ENCODE results near the gene RCE1.

Gene RCE1

DNA sequence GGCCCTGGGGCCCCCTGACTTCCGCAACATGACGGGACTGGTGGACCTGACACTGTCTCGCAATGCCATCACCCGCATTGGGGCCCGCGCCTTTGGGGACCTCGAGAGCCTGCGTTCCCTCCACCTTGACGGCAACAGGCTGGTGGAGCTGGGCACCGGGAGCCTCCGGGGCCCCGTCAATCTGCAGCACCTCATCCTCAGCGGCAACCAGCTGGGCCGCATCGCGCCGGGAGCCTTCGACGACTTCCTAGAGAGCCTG lies 14.6 kb downstream of the RCE1 start:
- DNase-seq, result no peak

DNA sequence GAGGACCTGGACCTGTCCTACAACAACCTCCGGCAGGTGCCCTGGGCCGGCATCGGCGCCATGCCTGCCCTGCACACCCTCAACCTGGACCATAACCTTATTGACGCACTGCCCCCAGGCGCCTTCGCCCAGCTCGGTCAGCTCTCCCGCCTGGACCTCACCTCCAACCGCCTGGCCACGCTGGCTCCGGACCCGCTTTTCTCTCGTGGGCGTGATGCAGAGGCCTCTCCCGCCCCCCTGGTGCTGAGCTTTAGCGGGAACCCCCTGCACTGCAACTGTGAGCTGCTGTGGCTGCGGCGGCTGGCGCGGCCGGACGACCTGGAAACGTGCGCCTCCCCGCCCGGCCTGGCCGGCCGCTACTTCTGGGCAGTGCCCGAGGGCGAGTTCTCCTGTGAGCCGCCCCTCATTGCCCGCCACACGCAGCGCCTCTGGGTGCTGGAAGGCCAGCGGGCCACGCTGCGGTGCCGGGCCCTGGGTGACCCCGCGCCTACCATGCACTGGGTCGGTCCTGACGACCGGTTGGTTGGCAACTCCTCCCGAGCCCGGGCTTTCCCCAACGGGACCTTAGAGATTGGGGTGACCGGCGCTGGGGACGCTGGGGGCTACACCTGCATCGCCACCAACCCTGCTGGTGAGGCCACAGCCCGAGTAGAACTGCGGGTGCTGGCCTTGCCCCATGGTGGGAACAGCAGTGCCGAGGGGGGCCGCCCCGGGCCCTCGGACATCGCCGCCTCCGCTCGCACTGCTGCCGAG lies 15.1 kb downstream of the RCE1 start:
- DNase-seq, result no peak

DNA sequence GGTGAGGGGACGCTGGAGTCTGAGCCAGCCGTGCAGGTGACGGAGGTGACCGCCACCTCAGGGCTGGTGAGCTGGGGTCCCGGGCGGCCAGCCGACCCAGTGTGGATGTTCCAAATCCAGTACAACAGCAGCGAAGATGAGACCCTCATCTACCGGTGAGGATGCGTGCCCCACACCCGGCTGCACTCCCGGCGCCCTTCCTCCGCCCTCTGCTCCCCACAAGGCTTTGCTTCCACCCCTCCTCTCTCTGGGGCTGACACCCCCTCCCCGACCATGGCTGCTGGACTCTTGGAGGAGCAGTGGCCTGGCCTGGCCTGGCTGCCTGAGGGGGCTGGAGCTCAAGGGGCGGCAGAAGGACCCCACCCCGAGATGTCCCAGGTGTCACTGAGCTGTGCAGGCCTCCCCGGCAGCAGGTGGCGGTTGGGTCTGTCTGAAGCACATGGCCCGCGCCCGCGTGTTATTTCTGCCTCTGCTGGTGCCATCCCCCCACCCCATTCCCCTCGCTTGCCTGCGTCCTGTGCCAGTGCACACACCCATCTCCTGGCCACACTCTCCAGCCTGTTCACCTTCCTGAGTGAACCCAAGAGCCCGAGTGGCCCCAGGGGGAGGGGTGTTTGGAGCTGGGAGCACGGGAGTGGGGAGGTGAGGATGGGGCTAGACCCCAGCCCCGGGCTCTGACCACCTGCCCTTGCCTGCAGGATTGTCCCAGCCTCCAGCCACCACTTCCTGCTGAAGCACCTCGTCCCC lies 15.9 kb downstream of the RCE1 start:
- no peak for DNase-seq

DNA sequence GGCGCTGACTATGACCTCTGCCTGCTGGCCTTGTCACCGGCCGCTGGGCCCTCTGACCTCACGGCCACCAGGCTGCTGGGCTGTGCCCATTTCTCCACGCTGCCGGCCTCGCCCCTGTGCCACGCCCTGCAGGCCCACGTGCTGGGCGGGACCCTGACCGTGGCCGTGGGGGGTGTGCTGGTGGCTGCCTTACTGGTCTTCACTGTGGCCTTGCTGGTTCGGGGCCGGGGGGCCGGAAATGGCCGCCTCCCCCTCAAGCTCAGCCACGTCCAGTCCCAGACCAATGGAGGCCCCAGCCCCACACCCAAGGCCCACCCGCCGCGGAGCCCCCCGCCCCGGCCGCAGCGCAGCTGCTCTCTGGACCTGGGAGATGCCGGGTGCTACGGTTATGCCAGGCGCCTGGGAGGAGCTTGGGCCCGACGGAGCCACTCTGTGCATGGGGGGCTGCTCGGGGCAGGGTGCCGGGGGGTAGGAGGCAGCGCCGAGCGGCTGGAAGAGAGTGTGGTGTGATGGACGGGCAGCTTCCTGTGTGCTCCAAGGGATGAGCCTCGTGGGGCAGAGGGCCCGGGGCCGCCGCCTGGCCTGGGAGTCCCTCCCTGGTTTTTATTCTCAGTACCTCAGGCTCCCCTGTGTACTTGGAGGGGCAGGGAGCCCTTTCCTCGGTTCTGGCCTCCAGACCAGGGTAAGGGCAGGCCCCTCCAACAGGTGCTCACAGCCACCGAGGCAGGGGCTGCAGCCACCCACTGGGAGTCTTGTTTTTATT lies 16.6 kb downstream of the RCE1 start:
- DNase-seq, result no peak

DNA sequence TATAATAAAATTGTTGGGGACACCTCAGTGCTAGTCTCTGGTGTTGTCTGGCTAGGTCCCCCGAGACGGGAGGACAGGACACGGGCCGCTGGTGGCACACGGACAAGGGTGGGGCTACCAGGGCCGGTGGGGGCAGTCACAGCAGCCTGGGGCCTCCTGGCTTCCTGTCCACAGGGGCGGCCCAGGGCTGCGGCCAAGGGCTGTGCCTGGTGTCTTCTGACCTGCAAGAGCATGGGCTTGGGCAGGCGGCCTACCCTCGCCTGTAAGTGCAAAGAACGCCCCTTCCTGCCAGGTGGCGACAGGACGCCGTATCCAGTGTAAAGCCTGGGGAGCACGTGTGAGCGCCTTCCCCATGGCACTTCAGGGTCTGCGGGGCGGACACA lies 17.2 kb downstream of the RCE1 start:
- no peak for DNase-seq

DNA sequence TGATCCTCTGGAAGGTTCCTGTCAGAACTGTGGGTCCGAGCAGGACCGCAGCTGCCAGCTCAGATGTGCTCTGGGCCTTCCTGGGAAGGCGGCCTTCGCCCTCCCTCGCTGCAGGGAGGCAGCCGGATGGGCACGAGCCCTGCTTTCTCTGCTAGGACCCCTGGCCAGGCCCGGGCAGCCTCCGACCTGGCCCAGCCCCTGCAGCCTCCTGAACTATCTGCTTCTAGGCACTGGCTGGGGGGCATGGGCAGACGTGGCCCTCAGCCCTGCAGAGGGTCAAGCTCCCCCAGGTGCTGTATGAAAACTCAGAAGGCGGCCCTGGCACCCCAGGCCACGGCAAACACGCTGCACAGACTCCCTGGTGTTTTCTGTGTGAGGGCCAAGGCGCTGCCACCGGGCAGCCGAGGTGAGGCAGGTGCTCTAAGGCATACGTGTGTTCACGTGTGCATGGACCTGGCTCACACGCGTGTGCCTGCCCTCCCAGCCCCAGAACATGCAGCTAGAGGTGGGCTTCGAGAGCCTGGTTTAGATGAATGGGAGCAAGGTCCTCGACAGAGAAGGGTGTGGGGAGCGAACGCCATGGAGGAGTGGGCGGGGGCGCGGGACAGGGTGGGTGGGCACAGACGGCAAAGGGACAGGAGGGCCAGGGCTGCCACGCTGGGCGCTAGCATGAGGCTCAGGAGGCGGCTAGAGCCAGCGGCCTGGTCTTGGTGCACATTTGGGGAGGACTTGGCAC lies 18.0 kb downstream of the RCE1 start:
- no peak for DNase-seq

DNA sequence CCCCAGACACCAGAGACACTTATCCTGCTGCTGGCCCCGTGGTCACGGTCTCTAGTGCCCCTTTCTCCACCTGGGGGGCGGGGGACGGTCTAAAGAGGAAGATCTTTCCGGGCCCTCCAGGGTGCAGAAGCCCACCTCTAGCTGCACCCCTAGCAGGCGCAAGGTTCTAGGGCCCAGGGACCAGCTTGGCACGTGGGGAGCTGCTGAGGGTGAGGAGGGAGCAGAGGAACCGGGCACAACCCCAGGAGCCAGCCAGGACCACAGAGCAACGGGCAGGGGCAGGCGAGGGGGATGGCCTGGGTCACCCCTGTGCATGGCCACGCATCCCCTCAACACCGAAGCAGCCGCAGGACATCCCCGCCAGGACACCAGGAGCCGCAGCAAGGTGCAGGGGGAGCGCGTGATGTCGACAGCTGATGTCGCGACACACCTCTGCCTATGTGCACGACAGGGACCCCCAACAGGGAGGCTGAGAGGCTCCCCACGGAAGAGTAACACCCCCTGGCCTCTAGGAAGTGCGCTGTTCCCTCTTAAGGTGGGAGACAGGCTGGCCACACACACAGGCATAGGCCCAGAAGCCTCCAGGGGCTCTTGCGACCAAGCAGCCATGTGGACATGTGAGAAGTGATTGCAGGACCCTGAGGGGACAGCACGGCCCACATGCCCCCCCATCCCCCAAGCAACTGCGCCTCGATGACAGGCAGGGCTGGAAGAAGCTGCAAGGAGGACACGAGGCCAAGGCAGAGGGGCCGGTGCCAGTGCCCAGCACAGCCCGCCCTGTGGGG lies 18.7 kb downstream of the RCE1 start:
- no peak for DNase-seq

DNA sequence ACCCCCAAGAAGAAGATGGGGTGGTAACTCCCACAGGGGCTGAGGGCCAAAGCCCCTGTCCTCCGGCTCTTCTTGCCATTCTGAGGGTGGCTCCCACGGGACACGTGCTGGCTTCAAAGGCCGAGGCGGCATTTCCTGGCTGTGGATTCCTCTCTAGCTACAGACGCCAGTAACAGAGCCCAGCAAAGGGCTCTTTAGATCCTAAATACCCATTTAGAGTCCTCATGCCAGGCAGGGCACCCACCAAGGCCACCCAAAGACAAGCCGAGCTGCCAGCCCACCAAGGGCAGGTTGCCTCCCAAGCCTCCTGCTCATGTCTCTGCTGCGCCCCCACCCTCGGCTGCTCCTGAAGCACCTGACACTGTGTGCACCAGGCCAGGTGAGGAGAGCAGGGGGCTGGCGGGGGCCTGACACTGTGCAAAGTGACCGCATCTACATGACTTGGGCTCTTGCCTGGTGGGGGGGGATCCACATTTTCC lies 19.4 kb downstream of the RCE1 start:
- no peak for DNase-seq

DNA sequence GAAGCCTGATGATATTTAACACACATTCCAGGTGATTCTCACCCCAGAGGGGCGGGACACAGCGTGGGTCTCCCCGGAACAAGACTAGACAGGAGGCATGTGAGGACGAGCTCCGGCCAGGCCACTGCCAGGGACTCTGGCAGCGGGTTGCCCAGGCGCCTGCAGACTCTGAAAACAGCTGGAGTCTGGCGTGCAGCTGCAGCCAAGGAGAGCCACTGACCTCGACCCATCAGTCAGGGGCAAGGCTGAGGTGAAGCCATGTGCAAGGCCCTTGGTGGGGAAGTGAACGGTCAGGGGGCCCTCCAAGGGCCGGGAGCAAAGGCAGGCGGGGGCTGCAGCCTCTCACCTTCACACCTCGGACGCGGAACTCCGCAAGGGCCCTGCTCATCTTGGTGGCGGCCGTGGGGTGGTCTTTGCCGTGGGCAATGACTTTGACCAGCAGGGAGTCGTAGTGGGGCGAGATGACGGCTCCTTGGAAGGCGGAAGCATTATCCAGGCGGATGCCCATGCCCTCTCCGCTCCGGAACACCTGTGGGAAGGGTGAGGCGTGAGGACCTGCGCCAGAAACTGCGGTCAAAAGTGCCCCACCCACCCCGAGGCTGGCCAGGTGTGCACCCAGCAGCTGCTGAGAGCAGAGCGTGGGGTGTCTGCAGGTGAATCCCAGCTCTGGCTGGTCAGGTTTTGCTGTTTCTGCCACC lies 20.3 kb downstream of the RCE1 start:
- DNase-seq, result no peak

DNA sequence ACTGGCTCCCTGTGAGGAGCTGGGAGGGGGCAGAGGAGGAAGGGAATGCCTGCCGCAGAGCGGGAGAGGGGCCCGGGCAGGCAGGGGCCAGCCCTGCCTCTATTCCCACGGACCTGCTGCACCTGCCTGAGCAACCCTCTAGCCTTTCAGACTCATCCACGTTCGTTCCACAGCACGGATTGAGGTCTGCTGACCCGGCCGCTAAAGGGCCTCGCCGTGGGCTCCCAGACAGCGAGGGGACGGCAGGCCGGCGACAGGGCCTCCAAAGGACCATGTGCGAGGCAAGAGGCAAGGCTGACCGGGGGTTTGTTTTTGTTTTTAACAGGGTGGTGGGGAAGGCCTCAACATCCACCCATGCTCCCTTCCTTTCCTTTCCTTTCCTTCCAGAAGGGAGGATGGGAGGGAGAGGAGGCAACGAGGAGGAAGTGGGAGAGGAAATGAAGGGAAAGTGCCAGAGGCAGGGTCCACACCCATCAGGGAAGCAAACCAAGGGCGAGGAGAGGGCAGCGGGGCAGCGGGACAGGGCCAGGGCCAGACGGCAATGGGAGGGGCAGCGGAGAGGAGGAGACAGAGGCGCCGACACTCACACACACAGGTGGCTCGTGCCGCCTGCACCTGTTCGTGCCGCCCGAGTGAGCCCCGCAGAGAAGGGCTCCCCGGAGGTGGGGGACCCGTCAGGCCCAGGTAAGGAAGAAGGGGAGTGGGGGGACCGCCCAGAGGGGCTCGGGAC lies 21.1 kb downstream of the RCE1 start:
- no peak for DNase-seq

DNA sequence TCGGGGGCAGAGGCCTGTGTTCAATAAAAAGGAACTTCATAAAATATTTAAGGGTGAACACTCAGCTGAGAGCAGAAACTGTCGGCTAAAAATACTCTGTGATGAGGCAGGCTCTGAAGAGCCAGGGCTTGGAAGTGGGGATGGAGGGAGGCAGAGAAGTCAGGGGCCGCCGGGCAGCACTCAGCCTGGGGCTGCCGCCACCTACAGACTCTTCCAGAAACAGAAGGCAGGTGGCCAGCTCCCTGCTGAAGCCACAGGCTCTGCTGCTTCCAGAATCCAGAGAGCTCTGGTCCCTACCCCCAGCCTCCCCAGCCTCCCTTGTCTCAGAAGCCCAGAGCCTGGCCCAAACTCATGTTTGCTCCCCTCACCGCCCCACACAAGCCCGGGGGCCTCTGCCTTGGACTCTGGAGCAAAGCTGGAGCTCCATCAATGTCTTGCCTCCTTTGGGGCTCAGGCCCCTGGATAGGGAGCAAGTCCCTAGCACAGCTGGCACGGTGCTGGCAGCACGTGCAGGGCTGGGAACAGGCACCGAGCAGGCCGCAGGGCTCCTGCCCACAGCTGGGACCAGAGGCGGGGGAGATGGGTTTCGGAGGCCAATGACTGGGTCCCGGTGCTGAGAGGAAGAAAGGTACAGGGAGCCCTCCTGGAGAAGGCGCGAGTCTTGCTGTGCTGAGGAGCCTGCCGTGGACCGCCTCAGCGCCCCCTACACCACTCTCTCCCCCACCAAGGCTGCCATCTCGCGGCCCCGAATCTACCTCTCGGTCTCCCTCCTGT lies 21.9 kb downstream of the RCE1 start:
- DNase-seq, result no peak

DNA sequence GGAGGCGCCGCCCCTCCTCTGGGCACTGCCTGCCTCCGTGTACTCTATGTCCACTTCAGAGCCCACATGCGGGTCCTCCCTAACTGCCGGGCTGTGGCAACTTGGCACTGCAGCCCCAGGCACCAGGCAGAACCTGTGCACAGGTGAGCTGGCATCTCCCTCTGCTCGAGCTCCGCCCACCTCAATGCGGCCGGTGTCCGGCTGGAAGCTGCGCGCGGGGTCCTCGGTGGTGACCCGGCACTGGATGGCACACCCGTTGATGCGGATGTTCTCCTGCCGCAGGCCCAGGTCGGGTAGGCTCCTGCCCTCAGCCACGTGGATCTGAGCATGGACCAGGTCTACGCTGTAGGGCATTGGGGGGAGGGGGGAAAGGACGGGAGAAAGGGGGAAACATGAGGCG lies 22.8 kb downstream of the RCE1 start:
- no peak for DNase-seq

DNA sequence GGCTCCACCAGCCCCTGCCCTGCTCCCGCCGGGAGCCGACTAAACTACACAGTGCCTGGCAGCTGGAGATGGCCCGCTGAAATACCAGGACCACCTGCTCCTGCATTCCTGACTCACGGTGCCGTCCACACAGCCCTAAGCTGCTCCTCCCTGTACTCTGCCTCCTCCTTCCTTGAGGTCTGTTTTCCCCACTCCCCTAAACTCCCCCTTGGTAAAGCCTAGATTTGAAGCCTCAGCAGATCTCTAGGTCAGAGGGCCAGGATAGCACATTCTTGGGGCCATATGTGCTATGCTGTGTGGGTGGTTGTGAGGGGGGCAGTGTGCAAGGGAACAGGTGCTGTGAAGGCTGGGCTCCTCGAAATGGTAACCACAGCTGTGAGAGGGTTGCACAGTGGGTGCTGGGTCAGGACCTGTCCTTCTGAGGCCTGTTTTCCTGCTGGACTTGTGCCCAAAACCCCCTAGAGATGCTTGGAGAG lies 23.3 kb downstream of the RCE1 start:
- no peak for DNase-seq

DNA sequence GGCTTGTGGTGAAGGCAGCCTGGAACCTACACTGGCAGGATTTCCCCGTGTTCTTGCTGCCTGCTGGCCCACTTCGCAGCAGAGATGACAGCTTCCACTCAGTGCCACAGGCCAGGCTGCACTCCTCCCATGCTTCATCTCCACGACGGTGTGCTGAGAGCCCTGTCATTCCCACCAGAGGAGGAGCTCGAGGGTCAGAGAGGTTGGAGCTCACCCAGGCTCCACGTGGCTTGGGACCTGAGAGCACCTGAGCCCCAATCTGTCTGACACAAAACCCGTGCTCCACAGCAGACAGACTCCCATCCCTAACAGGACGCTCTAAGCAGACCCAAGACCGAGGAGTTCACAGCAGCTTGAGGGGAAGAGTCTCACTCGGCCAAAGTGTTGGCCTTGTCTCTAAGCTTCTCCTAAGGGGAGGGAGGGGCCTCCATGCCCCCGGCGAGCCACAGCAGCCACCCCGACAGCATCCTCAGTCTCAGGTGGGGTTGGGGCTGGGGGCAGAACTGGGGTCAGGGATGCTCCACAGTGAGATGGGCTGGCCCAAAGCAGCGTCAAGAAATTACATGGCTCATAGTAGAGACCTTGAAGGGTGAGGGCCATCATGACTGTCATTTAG lies 24.3 kb downstream of the RCE1 start:
- DNase-seq, result no peak

DNA sequence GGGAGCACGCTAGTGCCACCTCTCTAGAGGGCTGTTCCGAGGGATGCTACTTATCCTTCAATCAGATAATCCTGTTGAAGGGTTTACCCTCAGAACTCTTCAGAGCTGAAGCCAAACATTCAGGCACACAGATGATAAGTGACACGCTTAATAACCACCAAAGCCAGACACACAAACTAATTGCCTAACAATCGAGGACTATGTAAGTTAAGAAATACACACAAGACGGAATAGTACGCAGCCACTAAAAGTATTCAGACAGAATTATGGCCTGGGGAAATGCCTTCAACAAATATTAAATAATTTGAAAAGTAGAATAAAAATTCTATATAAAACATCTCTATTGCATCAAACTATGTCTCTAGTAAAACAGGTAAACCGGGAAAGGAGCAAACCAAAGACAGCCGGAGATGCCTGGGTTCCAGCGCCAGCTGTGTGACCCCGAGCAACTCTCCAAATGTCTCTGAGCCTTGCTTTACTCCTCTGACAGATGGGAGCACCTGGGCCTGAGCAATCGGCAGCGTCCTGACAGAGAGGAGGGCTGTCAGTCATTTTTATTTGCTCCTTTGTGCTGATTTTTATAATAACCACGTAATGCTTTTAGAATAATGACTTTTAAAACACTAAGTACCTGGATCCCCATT lies 25.0 kb downstream of the RCE1 start:
- no peak for DNase-seq

DNA sequence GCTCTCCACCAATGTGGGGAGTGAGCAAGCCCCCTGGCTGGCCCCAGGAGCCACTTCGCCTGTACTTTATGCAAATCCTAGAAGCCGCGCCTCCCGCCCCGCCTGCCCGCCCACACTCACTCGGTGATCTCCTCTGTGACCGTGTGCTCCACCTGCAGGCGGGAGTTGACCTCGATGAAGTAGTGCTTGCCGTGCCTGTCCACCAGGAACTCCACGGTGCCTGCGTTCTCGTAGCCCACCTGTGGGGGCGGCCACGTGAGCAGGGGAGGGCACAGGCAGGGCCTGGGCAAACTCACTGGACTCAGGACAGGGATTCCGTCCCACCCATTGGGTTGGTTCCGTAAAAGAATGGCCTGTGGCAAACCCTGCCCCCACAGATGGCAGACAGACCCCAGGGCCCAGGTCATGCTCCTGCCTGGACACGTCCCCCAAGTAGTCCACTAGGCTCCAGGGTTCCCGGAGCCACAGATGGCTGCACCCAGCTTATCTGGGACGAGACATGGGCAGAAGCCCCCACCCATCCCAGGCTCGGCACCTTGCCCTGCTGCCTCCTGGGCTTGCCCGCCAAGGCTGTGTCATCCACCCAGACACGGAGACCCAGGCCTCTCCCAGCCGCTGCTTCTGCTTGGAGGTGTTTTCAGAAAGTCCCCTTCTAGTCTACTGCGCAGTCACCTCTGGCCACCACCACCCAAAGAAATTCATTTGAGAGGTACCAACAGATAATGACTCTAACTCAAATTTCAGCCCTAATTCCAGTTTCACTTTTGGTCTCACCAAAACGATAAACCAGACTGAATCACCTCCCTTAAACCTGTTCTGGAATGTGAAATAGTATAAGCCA lies 25.7 kb downstream of the RCE1 start:
- DNase-seq, result no peak

DNA sequence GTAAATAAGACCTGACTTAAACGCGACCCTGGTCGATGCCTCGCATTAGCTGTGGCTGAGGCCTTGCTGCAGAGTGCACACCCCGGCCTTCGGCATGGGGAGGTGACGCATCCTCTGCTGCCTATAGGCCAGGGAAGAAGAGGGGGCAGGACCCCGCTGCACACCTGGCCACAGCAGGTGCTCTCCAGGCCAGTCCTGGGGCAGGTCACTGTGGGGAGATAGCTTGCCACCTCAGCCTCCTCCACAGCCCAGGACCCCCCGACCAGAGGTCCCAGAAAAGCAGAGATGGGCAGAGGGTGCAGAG lies 26.3 kb downstream of the RCE1 start:
- no peak for DNase-seq

DNA sequence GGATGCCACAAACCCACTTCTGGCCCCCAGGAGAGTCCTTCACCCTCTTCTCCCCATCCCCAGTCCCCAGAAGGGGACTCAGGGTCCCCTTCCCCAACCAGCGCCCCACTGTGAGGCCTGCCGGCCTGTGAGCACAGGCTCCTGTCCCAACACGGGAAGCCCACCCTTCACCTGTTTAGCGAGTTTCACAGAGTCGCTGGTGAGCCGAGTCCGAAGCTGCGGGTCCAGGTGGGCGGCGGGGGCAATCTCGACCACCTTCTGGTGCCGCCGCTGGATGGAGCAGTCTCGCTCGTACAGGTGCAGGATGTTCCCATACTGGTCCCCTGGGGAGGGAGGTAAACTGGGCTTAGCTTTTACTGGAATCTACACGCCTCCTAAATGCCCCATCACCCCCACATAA lies 26.9 kb downstream of the RCE1 start:
- no peak for DNase-seq
